GM12801 (cell line): ENCODE results near the gene DAND5.

Experiments used
- TF ChIP-seq, protein P1 (sequence below): IDR thresholded peaks from one replicate; pipeline ENCODE4 v1.5.1; 2011; ENCODE audit warnings: control low read depth; ENCODE audit not compliant: insufficient read length; ENCODE audit errors: extremely low read depth

DAND5 gene

DNA sequence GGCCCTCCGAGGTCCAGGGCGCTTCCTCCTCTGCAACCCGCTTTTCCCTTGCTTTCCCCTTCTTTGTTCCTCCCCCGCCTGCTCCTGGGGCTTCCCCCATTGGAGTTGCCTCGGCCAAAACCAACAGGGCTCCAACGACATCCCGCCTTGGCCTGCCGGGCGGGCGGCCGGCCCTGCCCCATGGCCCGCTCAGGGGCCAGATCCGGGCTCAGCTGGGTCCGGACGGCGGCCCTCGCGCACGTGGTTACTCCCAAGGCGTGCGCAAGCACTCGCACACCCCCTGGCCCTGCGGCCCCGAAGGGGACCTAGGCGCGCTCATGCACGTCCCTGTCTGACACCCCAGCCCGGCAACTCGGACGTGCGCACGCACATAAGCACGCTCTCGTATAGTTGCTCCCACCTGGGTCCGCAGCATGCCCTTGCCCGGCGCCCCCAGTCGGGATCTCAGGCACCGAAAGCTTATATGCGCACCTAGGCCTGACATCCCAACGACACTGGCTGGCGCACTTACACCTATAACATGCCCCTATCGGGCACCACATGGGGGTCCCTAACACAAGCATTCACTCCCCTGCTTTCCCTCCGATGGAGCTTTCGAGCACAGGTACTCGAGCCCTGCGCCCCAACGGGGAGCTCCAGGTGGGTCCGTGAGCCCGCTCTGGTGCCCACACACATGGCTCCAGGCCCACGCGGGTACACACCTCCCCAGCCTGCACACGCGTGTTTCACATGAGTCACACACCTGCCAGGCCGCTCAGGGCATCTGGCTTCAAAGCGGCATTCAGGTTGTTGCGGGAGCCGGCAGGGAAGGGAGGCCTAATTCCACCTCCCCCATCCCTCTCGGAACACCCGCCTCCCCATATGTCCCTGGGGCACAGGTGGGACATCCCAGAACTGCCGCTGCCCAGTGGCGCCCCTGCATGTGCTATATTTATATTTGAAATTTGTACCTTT is 40.9 kb downstream of the DAND5 start:
- TF ChIP-seq, protein P1, sequence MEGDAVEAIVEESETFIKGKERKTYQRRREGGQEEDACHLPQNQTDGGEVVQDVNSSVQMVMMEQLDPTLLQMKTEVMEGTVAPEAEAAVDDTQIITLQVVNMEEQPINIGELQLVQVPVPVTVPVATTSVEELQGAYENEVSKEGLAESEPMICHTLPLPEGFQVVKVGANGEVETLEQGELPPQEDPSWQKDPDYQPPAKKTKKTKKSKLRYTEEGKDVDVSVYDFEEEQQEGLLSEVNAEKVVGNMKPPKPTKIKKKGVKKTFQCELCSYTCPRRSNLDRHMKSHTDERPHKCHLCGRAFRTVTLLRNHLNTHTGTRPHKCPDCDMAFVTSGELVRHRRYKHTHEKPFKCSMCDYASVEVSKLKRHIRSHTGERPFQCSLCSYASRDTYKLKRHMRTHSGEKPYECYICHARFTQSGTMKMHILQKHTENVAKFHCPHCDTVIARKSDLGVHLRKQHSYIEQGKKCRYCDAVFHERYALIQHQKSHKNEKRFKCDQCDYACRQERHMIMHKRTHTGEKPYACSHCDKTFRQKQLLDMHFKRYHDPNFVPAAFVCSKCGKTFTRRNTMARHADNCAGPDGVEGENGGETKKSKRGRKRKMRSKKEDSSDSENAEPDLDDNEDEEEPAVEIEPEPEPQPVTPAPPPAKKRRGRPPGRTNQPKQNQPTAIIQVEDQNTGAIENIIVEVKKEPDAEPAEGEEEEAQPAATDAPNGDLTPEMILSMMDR: no peak

DNA sequence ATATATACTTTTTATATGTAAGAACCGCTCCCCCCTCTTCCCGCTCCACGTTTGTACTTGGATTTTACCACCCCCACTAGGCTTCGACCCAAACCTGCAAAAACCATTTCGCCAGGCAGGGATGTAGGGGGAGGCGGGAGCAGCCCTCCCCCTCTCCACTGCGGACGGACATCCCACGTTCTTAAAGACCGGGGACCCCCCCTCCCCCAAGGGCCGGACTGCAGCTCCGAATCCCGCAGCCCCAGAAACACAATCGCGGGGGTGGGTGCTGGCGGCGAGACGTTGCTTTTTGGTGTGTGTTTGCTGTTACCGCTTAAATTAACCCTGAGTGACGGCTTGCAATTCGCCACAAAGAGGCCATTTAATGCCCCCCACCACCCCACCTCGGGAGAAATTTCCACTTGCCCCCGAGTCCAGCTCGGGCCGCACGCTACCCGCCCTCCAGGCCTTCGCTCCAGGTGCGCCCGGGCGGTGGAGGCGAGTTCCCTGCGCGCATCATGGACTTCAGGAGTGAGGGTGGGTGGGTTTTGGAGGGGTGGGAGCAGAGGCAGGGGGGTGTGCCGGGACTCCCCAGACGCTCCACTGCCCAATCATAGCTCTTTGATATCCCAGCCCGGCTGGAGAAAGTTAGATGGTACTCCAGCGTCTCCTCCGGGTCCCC is 41.7 kb downstream of the DAND5 start:
- TF ChIP-seq, protein P1: no peak

DNA sequence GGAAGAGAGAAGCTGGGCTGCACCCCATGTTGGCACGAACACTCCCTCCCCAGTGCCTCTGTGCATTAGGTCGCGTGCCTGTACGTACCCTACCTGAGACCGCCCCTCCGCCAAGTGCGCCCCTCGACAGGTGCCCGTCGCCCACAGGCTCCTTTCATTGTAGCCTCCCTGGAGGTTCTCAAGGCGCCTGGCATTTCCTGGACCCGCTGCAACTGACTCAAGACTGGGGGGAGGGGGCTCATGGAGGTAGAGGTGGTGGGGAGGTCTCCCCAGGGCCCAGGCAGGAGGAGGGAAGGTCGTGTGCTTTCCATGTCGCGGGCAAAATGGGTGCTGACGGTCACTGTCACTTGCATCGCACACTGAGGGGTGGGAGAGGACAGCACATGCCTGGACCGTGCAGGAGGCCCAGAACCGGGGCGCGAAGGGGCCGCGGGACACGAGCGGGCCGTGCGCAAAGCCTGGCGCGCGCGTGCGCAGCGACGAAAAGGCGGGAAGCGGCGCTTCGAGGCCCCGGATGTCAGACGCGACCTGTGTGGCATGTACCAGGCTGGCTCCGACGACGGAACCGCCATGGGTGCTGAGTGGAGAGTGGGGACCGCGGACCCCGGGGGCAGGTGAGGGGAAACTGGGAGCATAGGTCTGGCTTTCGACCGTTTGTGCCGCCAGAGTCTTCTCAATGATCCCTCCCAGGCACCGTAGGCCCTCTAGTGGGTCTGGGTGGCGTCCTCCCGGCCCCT is 42.4 kb downstream of the DAND5 start:
- TF ChIP-seq, protein P1: no peak

DNA sequence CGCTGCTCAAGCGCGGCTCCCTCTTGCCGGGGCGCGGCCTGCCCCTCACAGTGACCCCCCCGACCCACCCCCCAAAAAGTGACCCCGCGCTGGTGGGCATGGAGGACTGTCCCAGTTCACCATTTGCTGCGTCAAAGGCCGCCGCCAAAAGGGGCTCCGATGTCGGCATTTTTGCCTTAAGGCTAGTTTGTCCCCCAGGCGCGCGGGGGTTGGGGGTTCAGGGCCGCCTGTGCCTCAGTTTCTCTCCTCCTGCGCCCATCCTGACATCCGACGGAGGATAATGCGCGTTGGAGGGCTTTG is 43.0 kb downstream of the DAND5 start:
- TF ChIP-seq, protein P1: no peak

DNA sequence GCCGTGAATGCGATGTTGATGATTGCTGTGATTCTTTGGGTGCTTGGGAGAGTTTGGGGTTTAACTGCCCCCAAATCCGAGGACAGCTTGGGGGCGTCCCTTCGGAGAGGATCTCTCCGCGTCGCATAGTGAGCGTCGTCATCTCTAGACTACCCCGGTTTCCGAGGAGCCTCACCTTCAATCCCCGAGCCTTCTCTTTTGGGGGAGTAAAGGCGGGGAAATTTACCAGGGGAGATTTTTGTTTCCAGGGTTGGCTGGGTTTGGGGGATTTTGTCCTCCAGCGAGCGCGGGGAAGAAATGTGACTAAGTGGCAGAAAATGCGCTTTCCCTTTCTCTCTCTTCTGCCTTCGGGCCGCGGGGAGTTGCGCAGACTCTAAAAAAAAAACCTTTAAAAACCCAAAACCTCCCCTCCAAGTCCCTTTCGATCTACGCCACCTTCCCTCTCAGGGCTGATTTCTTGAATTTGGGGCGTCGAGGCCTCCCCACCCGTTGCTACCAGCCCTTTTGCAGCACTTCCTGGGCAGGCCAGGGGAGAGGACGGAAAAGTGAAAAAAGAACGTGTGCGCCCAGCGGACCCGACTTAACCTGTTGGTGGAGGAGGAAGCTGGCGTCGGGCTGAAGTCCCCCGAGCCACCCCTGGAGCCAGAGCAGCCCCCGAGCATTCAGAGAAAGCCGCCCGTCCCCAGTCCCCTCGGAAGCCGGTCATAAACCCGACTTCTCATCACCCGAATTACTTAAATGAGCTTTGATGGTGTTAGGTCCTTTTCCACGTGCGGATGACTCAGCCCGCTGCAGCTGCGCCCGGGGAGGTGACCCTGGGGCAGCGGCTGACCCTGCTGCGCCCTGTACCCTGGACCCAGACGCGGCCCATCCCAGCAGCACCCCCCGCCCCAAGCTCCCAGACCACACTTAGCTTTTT is 43.6 kb downstream of the DAND5 start:
- TF ChIP-seq, protein P1: no peak

DNA sequence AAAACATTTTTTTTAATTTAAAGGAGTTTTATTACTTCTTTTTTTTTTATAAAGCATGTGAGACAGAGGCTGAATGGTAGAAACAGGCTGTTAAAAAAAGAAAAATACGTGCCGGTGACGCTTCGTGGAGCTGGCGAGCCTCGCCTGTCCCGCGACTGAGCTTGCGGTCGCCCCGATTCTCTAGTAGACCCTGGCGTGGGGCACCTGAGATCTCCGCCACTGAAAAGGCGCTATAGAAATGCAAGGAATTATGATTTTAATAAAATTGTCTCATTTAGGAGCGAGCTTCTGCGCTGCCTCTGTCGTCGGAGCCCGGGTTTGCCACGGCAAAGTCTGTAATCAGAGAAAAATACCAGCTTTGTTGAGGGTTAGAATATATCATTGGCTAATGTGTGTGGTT is 44.3 kb downstream of the DAND5 start:
- TF ChIP-seq, protein P1: no peak
